B cell (primary cell): ENCODE measurements around the gene KIF17. TPM values are rescaled to one million over a fixed set of nuclear protein-coding genes. Genes with fewer than 3 reads are reported as not detected.

Source experiments
- ATAC-seq: fragments of 200-7000 bp; cut with Tn5 transposase; one replicate; pipeline ENCODE4 v1.10.0; 2021; ENCODE audit warnings: low read depth, mild to moderate bottlenecking, moderate number of reproducible peaks, moderate library complexity
- CTCF ChIA-PET: fragments of 350-600 bp; sonication (Branson Sonifier 250); formaldehyde crosslinking; loops from one replicate; lab custom pipeline; 2021; ENCODE audit warnings: antibody characterized with exemption, inconsistent platforms; lab: Charles Lee
- POLR2A ChIA-PET: fragments of 350-600 bp; sonication (Branson Sonifier 250); formaldehyde crosslinking; loops from one replicate; lab custom pipeline; 2021; ENCODE audit warnings: antibody characterized with exemption; lab: Charles Lee
- DNase-seq: peaks from one replicate; pipeline ENCODE4 v3.0.0; 2013
- H2AFZ ChIP-seq: 2 replicates; pipeline ENCODE4 v1.6.1; 2012; ENCODE audit warnings: mild to moderate bottlenecking, low read depth, low read length; ENCODE audit not compliant: insufficient read depth, poor library complexity, severe bottlenecking
- H3K27ac ChIP-seq, 2 donors: 1 replicate in 1 of 2; 2 replicates in 1 of 2; pipeline ENCODE4 v1.5.1; 2012 to 2013; ENCODE audit warnings: low read length in 2 of 2, mild to moderate bottlenecking in 2 of 2, moderate library complexity in 1 of 2
- H3K27me3 ChIP-seq, 4 experiments: fragments of 200-600 bp in 1 of 4; sonication (generic) in 1 of 4; replicated peaks in 1 of 4; 1 replicate in 2 of 4; 2 replicates in 2 of 4; pipeline versions ENCODE4 v1.6.1 to v1.7.0; 2013 to 2016; ENCODE audit warnings: low read length in 3 of 4, mild to moderate bottlenecking in 2 of 4, mixed read lengths in 1 of 4, moderate library complexity in 1 of 4; ENCODE audit not compliant: insufficient read depth in 4 of 4, control insufficient read depth in 3 of 4; ENCODE audit errors: control extremely low read depth in 1 of 4
- H3K36me3 ChIP-seq, 2 experiments: replicated peaks in 1 of 2; 1 replicate in 1 of 2; 2 replicates in 1 of 2; pipeline versions ENCODE4 v1.6.1 to v1.7.1; 2013; ENCODE audit warnings: low read length in 1 of 2; ENCODE audit not compliant: insufficient read depth in 2 of 2, control insufficient read depth in 1 of 2; ENCODE audit errors: control extremely low read depth in 1 of 2, extremely low read depth in 1 of 2
- H3K4me1 ChIP-seq, 2 donors: fragments of 200-600 bp in 1 of 2; sonication (generic) in 1 of 2; 1 replicate in 1 of 2; 2 replicates in 1 of 2; pipeline versions ENCODE4 v1.5.1 to v1.6.1; 2013 to 2017; ENCODE audit warnings: low read length in 2 of 2; ENCODE audit not compliant: control insufficient read depth in 2 of 2, insufficient read depth in 2 of 2
- H3K4me2 ChIP-seq: replicated peaks from 2 replicates; pipeline ENCODE3; 2012; ENCODE audit warnings: mild to moderate bottlenecking, low read depth, low read length; ENCODE audit not compliant: poor library complexity, severe bottlenecking
- H3K4me3 ChIP-seq, 5 experiments: fragments of 200-600 bp in 1 of 5; sonication (generic) in 1 of 5; 1 replicate in 3 of 5; 2 replicates in 2 of 5; pipeline versions ENCODE4 v1.5.1 to v1.7.0; 2011 to 2016; ENCODE audit warnings: low read length in 4 of 5, mild to moderate bottlenecking in 4 of 5, low read depth in 2 of 5, control low read depth in 1 of 5, moderate library complexity in 1 of 5; ENCODE audit not compliant: insufficient read depth in 1 of 5; ENCODE audit errors: control extremely low read depth in 1 of 5, extremely low read depth in 1 of 5
- H3K79me2 ChIP-seq: fragments of 200-600 bp; sonication (generic); one replicate; pipeline ENCODE4 v1.6.0; 2016; ENCODE audit warnings: low read length; ENCODE audit not compliant: control insufficient read depth, insufficient read depth
- H3K9ac ChIP-seq: fragments of 200-600 bp; sonication (generic); 2 replicates; pipeline ENCODE4 v1.6.1; 2017; ENCODE audit warnings: mild to moderate bottlenecking, low read length, moderate library complexity
- H3K9me3 ChIP-seq, 3 donors: one replicate each; pipeline versions ENCODE4 v1.6.1 to v1.7.1; 2013; ENCODE audit warnings: low read length in 2 of 3; ENCODE audit not compliant: control insufficient read depth in 2 of 3, insufficient read depth in 1 of 3; ENCODE audit errors: control extremely low read depth in 1 of 3
- H4K20me1 ChIP-seq: 2 replicates; pipeline ENCODE4 v1.6.0; 2012; ENCODE audit warnings: mild to moderate bottlenecking, low read length; ENCODE audit not compliant: insufficient read depth, control insufficient read depth, poor library complexity, severe bottlenecking
- H3K27ac Mint-ChIP-seq: one replicate; pipeline ENCODE4 v1.8.0; 2021; ENCODE audit warnings: mixed read lengths
- H3K27me3 Mint-ChIP-seq: one replicate; pipeline ENCODE4 v1.8.0; 2021; ENCODE audit warnings: mixed read lengths
- H3K4me1 Mint-ChIP-seq: one replicate; pipeline ENCODE4 v1.8.0; 2021; ENCODE audit warnings: mixed read lengths
- H3K4me3 Mint-ChIP-seq: one replicate; pipeline ENCODE4 v1.8.0; 2021; ENCODE audit warnings: mixed read lengths
- H3K9me3 Mint-ChIP-seq: one replicate; pipeline ENCODE4 v1.8.0; 2022; ENCODE audit warnings: mixed read lengths; ENCODE audit not compliant: insufficient read depth
- EZH2 ChIP-seq: IDR thresholded peaks from 2 replicates; pipeline ENCODE4 v1.6.1; 2012; ENCODE audit warnings: borderline replicate concordance, low read depth, mild to moderate bottlenecking, moderate library complexity, low read length; ENCODE audit not compliant: insufficient read depth, poor library complexity, severe bottlenecking
- WGBS: methylation state at CpG from one replicate; pipeline ENCODE4 v1.1.5; 2013; ENCODE audit warnings: missing lambda C conversion rate; ENCODE audit not compliant: insufficient coverage; 5-methylcytosine and 5-hydroxymethylcytosine counted together
- intact Hi-C: fragments of 100-400 bp; cut with micrococcal nuclease; formaldehyde crosslinking; loops from one replicate; pipeline ENCODE4 v1.10.0; 2022
- polyA plus RNA-seq: library from polyadenylated mRNA; depleted of rRNA; stranded (reverse); fragments of >200 nt; gene quantifications from 2 replicates; pipeline ENCODE4 v1.2.3, GENCODE V29; 2012
- total RNA-seq, 2 donors: library from RNA; stranded (reverse); fragments of 120-200 nt in 1 of 2; gene quantifications; 1 replicate in 1 of 2; 2 replicates in 1 of 2; pipeline versions ENCODE4 v1.2.3 to v1.2.4, GENCODE V29; 2013 to 2022
- TF ChIP-seq, protein P1 (sequence below): fragments of 200-600 bp; IDR thresholded peaks from one replicate; pipeline ENCODE4 v1.8.0; 2022; ENCODE audit warnings: antibody characterized with exemption, mild to moderate bottlenecking

Gene KIF17
- total and polyA plus RNA-seq, 2 donors (not counting 1 experiment from before 2014, with no cell fraction given), result not detected

DNA sequence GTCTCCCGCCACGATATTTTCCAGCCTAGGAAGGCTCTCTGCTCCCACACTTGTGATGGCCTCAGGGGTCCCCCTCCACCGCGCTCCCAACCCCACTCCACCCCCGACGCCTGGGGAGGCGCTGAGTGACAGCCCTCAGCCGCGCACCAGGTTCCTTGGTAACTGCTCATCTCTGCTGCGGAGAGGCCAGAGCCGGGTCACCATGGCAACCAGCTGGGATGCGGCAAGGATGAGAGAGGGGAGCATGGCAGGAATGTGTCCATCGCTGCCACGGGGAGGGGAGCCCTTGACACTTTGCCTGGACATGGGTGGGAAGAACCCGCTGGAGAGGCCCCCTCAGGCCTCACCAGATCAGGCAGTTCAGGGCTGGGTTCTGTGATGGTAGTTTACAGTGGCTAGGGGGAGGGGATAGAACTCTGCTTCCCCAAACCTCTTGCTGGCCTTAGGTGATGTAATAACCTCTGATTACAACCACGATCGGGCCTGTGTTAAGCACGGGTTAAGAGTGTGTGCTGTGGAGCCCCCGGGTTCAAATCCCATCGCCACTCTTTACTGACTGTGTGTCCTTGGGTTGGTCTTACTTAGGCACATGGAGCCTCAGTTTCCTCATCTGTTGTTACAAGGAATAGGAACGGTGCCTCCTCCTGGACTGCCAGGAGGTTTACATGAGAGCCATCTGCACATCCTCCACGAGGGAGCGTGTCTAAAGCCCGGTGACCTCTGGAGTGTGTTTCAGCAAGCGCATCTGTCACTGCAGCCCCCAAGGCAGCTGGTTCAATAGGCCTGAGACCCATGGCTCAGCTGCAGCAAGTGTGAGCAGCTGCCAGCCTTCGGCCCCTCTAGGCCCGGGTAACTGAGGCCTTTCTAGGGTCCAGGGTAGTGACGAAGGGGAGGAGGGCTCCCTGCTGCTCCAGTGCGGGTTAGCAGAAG lies 6.3 kb downstream of the KIF17 start:
- Histone ChIP-seq H3K79me2 (no peaks in the 10 kb centered on the region), H3K27me3 (peaks cover 0 to 22% (median 7%) of the 10 kb centered on the region in 4 experiments), H2AFZ (no peak overlapping the region), H3K9ac (no peak overlapping the region), H3K4me3 (no peak overlapping the region), H3K9me3 (no peaks in the 10 kb centered on the region), H3K4me1 (no peaks in the 10 kb centered on the region), H4K20me1 (no peaks in the 10 kb centered on the region), H3K36me3 (no peaks in the 10 kb centered on the region), H3K4me2 (no peak overlapping the region), H3K27ac (no peak overlapping the region)
- Mint-ChIP-seq H3K4me1 (no peaks in the 10 kb centered on the region), H3K4me3 (no peak overlapping the region), H3K9me3 (peaks cover 2% of the 10 kb centered on the region), H3K27me3 (peaks cover 18% of the 10 kb centered on the region), H3K27ac (no peak overlapping the region)
- CTCF ChIA-PET, result no interaction called here
- POLR2A ChIA-PET, result no interaction called here
- intact Hi-C loops, result no loop called here
- ATAC-seq (no peak), DNase-seq (no peak)
- WGBS, result 90% methylated on average over 23 of the region's 29 CpGs
- TF ChIP-seq, protein P1, sequence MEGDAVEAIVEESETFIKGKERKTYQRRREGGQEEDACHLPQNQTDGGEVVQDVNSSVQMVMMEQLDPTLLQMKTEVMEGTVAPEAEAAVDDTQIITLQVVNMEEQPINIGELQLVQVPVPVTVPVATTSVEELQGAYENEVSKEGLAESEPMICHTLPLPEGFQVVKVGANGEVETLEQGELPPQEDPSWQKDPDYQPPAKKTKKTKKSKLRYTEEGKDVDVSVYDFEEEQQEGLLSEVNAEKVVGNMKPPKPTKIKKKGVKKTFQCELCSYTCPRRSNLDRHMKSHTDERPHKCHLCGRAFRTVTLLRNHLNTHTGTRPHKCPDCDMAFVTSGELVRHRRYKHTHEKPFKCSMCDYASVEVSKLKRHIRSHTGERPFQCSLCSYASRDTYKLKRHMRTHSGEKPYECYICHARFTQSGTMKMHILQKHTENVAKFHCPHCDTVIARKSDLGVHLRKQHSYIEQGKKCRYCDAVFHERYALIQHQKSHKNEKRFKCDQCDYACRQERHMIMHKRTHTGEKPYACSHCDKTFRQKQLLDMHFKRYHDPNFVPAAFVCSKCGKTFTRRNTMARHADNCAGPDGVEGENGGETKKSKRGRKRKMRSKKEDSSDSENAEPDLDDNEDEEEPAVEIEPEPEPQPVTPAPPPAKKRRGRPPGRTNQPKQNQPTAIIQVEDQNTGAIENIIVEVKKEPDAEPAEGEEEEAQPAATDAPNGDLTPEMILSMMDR, result no peak
- no peak for TF ChIP-seq EZH2
